WERI-Rb-1 (cell line): ENCODE results near the gene LCN6.

Experiments used
- DNase-seq: peaks from one replicate; pipeline ENCODE4 v3.0.0-alpha.2; 2020
- H3K27ac ChIP-seq: fragments of 250-450 bp; sonication (Bioruptor Pico); 2 replicates; pipeline ENCODE4 v1.5.1; 2020; ENCODE audit warnings: mild to moderate bottlenecking, moderate library complexity
- H3K27me3 ChIP-seq: fragments of 250-450 bp; sonication (Bioruptor Pico); 2 replicates; pipeline ENCODE4 v1.5.1; 2021; ENCODE audit warnings: mild to moderate bottlenecking, low read depth, moderate library complexity; ENCODE audit not compliant: insufficient read depth, severe bottlenecking
- H3K36me3 ChIP-seq: fragments of 250-450 bp; sonication (Bioruptor Pico); 2 replicates; pipeline ENCODE4 v1.5.1; 2020; ENCODE audit warnings: mild to moderate bottlenecking, moderate library complexity
- H3K4me3 ChIP-seq: 2 replicates; pipeline ENCODE4 v1.5.1; 2011; ENCODE audit warnings: low read depth, mild to moderate bottlenecking, control low read depth, low read length
- H3K9me3 ChIP-seq: fragments of 250-450 bp; sonication (Bioruptor Pico); 2 replicates; pipeline ENCODE4 v1.5.1; 2021; ENCODE audit warnings: mild to moderate bottlenecking, moderate library complexity; ENCODE audit not compliant: severe bottlenecking
- CTCF ChIP-seq: IDR thresholded peaks from 2 replicates; pipeline ENCODE4 v1.5.1; 2011; ENCODE audit warnings: low read depth, mild to moderate bottlenecking, control low read depth, inconsistent platforms, low read length

The LCN6 gene

DNA sequence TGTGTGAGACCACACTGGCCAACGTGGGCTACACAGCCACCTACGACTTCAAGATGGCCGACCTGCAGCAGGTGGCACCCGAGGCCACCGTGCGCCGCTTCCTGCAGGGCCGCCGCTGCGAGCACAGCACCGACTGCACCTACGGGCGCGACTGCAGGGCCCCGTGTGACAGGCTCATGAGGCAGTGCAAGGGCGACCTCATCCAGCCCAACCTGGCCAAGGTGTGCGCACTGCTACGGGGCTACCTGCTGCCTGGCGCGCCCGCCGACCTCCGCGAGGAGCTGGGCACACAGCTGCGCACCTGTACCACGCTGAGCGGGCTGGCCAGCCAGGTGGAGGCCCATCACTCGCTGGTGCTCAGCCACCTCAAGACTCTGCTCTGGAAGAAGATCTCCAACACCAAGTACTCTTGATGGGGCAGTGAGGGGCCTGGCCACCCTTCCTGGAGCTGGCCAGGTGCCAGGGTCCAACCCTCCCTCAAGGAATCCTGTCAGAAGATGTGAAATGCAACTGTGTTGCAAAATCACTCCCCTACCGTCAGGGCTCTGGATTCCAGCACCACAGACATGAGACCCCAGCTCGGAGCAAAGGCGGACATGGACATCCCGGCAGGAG lies 24.9 kb downstream of the LCN6 start:
- no peak for TF ChIP-seq CTCF
- Histone ChIP-seq H3K36me3 (peaks cover 68% of the 10 kb centered on the region), H3K27me3 (peaks cover under 1% of the 10 kb centered on the region), H3K4me3 (no peak overlapping the region), H3K9me3 (no peaks in the 10 kb centered on the region), H3K27ac (no peak overlapping the region)
- no peak for DNase-seq

- no peak overlapping the region for H3K4me3 ChIP-seq
- no peak for TF ChIP-seq CTCF
- no peaks in the 10 kb centered on the region for H3K27me3 ChIP-seq
- no peaks in the 10 kb centered on the region for H3K9me3 ChIP-seq
- H3K36me3 ChIP-seq: peaks cover 68% of the 10 kb centered on the region
- no peak for DNase-seq
- H3K27ac ChIP-seq: no peak overlapping the region
These were observed 25.4 kb downstream of the LCN6 start for GRCh38 chr9:136722969-136723356.

- DNase-seq: no peak
- H3K36me3 ChIP-seq: peaks cover 63% of the 10 kb centered on the region
- TF ChIP-seq CTCF: no peak
- H3K9me3 ChIP-seq: no peaks in the 10 kb centered on the region
- no peak overlapping the region for H3K4me3 ChIP-seq
- H3K27me3 ChIP-seq: no peaks in the 10 kb centered on the region
- no peak overlapping the region for H3K27ac ChIP-seq
These were observed 26.0 kb downstream of the LCN6 start for GRCh38 chr9:136722093-136722968.

DNA sequence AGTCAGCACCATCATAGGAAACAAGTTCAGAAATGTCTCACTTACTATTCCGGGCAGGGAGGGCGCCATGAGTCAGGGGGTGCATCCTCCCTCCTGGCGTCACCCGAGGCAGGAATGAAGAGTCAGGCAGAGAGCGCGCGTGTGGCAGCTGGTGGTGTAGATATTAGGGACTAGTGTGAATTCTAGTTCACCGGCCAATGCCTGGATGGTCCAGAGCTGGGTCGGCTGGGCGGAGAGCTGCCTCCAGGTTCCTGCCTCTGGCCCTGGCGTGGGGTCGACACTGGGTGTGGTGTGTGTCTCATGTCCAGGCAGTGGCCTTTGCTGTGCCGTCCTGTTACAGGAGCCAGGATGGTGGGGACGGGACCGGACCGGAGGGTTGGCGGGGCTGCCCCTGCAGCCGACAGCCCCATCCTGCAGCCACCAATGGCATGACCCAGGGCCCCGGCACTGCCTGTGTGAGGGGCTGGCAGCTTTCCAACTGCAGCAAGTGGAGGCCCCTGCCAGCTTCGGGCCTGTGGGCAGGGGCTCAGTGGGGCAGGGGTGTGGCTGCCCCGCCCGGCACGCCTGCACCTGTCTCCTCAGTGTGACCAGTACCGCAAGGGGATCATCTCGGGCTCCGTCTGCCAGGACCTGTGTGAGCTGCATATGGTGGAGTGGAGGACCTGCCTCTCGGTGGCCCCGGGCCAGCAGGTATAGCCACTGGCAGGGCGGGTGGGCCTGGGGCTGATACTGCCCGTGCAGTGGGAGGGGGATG lies 26.8 kb downstream of the LCN6 start:
- Histone ChIP-seq H3K4me3 (no peak overlapping the region), H3K27ac (no peak overlapping the region), H3K9me3 (no peaks in the 10 kb centered on the region), H3K27me3 (no peaks in the 10 kb centered on the region), H3K36me3 (peaks cover 57% of the 10 kb centered on the region)
- TF ChIP-seq CTCF: no peak
- DNase-seq: no peak

DNA sequence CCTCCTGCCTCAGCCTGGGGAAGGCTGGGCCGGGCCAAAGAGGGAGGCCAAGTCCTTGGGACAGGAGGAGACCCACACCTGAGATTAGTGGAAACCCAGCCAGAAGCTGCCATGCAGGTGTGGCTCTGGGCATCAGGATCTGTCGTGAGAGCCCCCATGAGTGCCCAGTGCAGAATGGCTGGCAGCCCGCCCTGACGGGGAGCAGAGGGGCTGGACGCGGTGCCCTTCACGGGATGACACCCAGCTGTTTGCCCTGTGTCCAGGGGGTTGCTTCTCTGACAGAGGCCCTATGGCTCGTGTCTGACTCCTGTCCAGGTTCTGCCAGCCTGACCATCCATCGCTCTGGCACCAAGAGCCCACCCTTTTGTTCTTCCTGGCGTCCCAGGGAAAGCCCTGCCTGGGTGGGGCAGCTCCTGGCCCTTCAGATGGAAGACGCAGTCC lies 27.4 kb downstream of the LCN6 start:
- DNase-seq: no peak
- Histone ChIP-seq H3K4me3 (no peak overlapping the region), H3K27ac (no peak overlapping the region), H3K27me3 (no peaks in the 10 kb centered on the region), H3K9me3 (no peaks in the 10 kb centered on the region), H3K36me3 (peaks cover 51% of the 10 kb centered on the region)
- no peak for TF ChIP-seq CTCF
